Mesenteric fat pad (tissue), 1 donor: ENCODE results near the gene HOXA6. TPM values are rescaled to one million over a fixed set of nuclear protein-coding genes. Genes with fewer than 3 reads are reported as not detected.

Experiments
- DNase-seq: peaks from one replicate; pipeline ENCODE4 v3.0.0-alpha.2; 2020; ENCODE audit warnings: low spot score
- long read RNA-seq: library from polyadenylated mRNA; unstranded; transcript quantifications from one replicate; pipeline ENCODE4 v2.0.0, GENCODE V29; 2020
- total RNA-seq: library from RNA; stranded (reverse); fragmentation: NEBNext Ultra II Directional; extraction: Animal tissue kit (Norgen Biotek cat#: 25700); gene quantifications from one replicate; pipeline ENCODE4 v1.2.1, GENCODE V29; 2021
- donor health status: DM: yes; HTN: yes; CAD: no.

Gene HOXA6
- 3.1 TPM for total RNA-seq
- long read RNA-seq, partial matches to known transcripts = 0 of 3 reads
- long read RNA-seq, other reads (novel, unspliced or antisense) = 2 of 3 reads

DNA sequence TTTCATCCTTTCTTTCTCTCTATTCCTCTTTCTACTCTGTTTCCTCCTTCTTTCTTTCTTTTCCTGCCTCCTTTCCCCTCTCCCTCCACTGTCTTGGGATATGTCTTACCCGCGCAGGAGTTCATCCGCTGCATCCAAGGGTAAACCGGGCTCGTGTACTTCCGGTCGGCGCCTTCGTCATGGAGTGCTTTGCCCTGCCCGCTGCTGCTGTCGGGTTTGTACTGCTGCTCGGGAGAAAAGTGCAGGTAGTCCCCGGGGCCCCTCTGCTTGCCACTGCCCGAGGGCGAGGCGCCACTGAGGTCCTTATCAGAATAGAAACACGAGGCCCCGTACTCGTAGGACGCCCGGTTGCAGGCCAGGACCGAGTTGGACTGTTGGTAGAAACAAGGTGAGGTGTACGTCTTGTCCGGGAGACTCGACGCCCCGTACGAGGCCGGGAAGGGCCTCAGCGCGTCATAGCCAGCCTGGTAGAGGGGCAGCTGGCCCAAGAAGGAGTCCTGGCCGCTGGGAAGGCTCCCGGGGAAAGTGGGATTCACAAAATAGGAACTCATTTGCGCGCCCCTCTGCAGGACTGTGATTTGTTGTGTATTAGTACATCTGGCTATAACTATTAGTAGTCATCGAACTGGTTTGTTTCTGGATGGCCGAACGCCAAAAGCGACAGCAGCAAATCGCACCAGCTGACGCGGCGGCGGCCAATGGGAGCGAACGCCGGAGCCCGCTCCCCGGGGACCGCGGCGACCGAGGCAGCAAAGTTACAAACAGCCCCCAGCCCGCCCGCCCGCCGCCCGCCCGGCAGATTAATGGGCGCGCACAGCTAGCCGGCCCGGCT, at the start of gene HOXA6:
HOXA6 (minus strand) TSS at position 576 of the 832 bp plus-strand sequence; CDS start at position 551, 25 bp downstream.
- peak; percentile 92 for DNase-seq

DNA sequence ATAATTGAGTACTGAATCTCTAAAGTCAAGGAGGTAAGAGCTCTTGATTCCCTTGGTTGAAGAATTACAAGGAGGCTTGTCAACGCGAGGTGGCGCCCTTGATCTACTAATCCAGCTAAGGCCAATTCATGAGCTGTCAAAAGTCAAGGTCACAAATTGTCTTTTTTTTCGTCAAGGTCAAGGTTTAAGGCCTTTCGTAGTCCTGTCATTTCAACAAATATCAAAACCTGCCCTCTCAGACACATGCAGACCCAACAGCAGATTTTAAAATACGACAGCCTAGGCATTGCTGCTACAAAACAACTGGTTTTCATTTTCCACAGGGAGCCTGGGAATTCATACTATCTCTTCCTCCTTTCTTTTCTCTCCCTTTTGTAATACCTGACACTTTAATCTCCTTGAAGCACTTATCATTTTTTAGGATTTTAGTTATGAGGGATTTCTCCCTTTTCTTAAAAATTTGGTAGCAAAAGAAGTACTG, 48.8 kb upstream of the HOXA6 start:
- peak; percentile 89 for DNase-seq

DNA sequence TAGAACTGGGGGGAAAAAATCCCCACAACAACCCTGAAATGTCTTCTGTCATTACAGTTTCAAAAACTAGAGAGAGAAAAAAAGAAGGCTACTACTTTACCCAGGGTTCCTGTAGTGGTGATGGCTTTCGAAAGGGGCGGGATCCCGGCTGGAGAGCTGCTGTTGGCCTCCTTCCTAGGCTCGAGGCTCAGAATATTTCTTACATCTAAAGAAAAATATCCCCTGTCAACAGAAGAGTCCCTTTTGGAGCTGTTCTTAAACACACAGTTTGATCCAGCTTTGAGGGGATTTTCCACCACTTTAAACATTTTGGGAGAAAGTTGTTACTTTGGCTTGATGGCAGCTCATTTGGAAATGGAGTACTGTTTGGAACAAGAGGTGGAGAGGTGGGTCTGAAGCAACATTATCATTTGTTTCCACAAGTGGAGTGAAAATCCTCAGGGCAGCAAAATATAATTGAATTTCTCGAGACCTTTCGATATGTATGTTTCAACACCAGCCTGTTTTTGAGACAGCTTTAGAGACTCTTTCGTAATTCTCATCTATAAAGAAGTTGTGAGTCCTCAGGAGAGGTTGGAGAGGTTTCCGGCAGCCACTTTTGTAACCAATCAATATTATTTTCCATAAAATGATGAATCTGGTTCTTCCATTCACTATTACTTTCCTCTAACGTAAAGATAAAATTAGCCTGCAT, 47.3 kb upstream of the HOXA6 start:
- peak; percentile 24 for DNase-seq

DNA sequence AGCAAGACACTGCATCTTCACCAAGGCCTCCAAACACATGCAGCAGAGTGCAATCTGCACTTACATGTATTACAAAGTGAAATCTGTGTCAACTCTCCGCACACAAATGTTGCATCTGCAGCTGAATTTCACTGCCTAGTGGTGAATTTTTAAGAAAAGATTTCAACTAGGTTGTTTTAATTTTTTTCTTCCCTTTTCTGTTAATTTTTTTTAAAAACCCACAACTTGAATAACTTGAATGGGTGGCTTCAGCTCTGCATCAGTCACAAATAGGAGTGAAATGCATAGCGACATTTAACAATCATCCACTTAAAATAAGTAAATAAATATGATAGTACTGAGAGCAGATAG, 46.4 kb upstream of the HOXA6 start:
- DNase-seq = no peak

DNA sequence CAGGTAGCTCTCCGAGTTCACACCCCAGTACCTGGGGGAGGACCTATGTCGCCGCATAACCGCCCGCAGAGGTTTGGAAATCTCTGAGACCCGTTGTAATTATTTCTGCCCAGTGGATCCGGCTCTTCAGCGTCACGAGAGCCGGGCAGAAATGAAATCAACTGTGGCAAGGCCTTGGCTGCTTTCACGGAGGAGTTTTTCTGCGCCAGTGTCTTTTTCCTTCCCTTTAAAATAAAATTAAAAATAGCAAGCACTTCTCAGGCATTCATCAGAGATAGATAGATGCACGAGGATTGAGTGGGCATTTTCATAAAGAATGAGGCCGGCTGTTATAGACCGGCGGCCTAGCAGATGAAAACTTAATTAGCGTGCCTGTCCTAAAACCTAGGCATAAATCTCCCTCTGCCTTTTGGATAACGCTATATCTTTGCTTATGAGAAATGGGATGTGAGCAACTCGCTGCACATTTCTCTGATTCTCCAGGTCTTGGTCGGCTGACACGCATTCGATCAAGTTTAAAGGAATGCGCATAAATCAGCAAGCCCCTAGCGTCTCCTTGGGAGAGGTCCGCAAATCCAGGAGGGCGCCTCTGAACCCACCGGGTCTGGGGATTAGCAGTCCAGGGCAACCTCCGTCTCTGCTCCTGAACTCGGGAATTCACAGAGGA, 45.9 kb upstream of the HOXA6 start:
- peak; percentile 62 for DNase-seq

DNA sequence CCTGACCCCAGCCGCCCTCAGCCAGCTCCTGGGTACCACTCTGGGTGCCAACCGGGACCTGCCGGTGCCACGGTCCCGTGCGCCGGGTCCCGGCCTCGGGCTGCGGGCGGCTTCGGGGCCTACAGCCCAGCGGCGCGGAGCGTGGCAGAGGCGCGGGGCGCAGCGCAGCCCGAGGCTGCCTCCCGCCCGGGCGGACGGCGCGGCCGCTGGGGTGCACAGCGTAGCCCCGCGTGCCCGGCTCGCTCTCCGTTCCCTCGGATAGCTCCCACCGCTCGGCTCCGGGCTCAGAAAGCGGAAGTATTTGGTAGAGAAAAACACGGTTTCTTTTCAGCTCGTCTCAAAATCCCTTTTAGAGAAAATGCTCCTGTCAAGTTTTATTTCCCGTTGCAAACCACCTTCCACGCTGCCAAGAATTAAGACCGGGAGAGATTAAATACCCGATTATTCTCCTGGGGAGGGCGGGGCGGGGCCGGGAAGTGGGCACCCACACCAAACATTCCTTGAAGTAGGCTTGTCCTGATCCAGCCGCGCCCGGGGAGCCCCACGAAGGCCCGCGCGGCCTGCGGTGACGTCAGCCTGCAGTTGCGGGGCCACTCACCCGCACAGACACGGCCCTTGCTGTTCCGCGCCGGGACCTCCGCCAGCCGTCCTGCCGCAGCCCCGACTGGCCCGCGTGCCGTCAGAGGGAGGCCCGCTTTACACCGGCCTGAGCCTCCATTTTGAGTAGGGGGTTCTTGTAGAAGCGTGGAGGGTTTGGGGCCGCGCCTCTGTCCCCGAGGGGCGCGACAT, 45.2 kb upstream of the HOXA6 start:
- peak; percentile 89 for DNase-seq

DNA sequence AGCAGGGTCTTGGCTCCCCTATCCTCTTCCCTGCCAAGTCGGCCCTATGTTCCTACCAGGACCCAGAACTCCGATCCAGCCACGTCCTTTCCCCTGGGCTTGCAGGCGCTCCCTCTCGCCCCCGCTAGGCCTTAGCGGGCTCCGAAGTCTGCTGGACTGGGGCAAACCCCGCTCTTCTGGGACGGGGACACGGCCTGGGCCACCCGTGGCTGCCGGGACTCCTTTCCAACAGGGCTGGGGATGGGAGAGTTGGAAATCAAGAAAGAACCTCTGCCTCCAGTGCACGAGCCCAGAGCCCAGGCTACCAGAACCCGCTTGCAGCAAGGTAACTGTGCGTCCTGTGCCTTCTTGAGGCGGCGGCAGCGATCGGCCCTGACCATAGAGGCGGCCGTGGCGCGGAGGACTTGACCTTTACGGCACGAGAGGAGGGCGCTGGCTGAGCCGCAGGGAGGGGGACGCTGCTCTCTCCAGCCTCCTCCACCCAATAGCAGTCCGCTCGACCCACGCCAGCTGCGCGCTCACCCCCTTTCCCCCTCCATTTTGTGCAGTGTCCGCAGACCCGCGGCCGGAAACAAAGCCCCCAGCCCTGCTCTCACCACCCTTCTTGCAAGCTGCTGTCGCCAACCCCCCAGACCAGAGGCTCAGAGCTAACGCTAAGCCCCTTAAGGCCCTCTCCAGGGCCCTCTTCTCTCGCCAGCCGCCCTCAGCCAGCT, 44.4 kb upstream of the HOXA6 start:
- DNase-seq = peak; percentile 89

DNA sequence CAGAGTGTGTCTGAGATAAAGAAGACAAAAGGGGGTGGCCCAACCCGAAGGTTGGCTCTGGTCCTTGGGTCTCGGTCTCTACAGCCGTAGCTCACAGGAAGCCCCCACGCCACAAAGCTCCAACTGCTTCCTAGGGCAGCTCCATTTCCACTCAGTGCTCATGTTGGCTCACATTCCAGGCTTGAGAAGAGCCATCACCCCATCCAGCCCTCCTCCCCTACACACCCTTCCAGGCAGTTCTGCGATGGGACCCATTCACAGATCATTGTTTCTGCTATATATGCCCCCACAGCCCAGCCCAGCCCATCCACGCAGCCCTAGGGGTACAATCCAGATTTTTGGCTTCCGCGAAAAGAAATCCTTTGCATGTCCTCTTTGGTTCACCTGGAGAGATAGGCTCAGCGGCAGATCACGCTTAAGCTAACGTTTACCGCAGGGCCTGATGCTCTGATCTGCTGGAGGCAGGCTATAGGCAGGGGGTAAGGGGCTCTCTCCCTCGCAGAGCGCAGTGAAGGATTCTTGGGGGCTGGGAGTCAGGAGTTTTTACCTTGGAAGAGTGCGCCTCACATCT, 43.7 kb upstream of the HOXA6 start:
- DNase-seq = peak; percentile 57

DNA sequence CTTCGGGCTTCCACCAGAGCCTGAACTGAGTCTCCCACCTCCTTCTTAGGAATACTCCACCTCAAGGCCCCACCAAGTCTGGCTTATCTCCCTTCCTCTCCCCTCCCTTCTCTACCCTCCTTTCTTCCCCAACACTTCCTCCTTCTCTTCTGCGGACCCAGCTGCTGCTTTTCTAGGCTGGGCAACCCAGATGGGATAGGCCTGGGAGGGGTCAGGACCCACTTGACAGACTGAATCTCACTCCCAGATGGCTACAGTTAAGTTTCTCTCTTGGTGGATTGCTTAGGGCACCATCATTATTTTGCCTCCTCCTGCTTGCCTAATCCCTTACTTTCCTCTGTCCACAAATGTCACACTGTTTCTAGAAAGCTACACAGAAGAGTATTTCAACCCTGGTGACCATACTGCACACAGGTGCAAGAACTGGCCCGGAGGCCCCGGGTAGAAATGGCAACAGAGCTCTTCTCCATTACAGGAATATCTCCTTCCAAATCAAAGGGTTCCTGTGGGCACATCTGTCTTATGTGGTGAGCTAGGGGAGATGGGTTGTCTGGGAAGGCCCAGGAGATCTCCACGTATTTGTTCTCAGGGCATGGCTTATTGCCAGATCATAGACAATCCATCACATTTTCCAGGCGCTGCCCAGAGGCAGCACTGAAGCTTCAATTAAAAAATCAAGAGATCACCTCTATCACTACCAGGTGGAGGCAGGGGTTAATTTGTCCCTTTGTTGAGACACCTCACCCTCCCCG, 42.6 kb upstream of the HOXA6 start:
- DNase-seq = peak; percentile 18

DNA sequence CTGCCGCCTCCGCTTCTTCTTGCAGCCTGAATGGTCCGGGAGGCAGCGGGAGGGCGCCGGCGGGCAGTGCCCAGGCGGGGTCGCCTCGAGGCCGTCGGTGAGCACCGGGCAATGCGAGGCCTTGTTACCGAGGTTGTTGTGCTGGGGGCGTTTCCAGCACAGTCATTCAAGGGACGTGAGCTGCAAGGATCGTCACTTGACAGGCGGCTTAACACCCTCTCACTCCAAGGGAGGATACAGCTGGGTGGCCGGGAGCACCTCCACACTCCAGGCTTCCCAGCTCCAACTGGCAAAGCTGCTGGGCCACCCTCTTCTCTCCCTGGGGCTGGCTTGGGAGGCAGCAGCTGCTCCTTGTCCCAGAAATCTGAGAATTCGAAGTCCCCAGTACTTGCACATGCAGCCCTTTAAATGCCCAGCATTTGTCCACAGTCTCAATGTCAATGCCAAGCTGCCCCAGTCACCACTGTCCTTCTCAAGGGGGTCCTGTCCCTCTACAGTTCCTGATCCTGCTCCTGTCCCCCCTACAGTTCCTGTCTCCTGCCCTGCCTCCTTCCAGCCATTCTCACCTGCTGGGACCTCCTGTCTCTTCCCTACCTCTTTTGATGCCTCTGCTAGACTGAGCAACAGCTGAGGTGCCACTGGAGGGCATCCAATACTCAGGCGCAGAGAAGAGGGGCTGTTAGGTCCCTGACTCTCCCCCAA, 41.9 kb upstream of the HOXA6 start:
- peak; percentile 89 for DNase-seq

DNA sequence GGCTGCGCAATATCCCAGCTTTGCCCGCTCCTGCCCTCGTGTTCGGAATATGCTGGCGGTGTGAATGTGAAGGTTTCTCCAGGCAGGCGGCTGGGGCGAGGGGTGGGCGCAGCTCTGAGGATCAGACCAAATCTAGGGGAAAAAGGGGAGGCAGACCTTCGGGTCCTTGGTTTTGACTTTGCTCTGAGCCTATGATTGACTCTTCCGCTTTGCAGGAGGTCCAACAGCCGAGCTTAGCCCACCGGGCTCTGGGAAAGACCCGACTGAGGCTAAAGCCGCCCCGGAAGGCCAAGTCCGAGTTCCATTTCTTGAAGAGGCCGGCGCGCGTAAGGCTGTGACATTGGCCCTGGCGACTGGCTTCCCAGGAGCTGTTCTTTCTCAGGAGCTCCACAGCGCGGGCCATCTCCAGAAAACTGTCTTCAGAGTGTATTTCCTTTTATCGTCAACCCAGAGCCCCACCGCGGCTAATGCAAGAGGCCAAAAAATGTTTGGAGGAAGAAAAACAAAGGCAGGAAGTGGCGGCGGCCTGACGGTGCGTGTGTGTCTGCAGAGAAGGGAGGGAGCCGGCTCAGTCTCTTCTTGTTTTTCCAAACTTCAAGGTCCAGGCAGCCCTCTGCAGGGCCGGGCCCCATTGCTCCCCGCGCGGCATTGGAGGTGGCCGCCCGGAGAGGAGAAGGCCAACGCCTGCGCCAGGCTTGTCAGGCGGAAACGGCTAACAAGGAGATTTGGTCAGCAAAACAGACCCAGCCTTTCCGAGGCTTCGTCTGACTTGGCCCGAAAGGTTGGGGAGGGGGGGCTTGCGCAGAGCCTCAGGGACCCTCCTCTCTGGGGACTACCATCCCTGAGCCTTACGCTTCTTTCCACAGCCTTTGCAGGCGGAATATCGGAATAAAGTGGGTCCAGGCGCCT, 41.1 kb upstream of the HOXA6 start:
- DNase-seq = peak; percentile 89

DNA sequence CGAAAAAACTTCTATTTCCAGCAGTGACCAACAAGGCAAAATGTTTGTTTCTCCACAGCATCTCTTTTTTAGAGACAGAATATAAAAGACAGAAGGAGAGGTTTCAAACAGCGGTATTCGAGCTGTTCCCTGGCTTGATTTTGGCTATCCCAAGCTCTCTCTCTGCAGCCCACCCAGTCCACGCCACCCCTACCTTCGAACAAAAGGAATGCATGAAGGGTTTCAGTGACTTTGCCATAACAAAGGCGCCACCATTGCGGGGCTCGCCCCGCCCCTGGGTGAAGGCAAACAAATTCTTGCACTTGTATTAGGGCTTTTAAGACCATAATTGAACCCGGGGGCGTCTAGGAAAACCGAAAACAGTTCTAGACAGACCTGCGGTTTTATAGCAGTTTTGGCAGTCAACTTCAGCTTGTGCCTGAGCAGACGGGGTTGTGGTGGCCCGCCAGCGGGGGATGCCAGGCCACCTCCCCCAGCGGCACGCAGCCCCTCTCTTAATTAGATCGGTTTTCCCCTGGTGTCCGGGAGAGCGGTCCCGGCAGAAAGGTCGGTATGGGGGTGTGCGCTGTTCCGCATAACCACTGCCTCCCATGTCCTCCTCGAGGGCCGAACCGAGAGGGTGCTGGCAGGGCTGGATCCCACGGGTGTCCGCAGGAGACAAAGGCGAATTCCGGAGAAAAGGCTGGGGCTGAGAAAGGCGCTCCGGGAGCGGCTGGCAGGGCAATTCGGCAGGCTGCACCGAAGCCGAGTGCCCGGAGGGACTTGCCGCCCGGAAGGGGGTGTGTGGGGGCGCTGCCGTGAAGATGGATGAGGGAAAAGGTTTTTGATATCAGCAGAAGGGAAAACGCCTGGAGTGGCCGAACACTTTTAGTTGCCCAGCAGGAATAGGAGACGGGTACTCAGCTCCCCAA, 40.2 kb upstream of the HOXA6 start:
- DNase-seq = peak; percentile 67

DNA sequence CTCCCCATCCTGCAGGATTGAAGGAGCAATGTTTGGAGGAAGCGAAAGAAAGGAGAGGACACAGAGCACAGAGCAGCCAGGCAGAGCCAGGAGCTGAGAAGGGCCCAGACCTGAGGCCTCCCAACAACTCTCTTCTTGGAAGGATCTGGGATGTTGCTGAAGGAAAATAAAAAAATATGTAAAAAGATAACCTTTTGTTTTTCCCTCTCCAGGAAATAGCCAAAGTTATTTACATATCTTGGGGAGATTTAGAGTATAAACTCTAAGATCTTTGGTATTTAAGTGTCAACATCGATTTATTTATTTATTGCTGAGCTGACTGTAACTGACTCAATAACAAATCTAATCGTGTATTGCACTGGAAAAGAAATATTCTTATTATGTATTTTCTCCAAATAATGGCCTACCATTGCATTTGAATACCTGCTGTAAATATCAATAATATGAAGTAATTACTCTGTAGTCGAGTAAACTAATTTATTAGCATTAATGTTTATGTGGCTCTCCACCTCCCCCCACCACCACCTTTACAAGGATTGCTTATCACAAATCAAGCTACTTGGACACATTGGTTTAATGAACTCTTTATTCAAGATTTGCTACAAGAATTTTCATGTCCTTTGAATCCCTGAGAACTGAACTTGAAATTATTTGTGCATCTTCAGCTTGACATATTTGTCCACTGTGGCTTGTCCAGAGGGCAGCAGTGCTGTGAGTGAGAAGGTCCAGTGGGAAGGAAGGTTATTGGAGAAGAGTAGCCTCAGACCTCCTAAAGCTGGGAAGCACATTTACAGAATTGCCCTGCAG, 39.3 kb upstream of the HOXA6 start:
- peak; percentile 11 for DNase-seq

DNA sequence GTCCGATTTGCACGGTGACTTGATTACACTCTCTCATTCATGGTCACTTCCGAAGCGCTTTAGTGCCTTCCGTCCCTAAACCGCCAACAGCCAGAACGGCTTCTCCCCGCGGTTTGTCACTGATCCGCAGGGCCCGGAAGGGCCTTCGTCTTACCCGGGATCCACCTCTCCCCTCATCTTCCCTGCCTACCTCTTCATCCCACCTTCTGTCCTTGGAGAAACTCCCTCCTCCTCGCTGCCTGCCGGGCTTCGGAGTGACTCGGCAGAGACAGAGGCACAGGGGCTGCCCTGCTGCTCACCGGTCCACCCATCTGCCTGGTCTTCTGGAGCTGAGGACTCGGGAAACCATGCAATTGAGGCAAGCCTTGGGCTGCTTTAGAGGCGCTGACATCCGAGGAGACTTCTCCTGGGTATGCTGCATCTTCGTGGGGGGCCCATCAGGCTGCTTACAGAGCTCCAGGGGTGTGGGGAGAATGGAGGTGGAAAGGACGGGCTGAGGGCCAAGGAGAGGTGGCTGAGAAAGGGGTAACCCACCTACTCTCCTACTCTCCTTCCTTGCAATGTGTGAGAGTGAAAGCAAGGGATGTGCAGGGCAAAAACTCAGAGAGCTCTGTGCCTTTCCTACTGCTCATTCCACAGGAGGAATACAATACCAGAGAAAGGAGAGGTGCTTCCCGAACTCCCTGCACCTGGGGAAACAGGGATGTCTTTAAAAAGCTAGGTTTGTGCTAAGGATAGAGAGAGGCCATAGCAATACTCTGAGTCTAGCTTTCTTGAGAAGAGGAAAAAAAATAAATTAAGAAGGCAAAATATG, 38.5 kb upstream of the HOXA6 start:
- no peak for DNase-seq
